D721Med (cell line): Measurements from ENCODE around the gene DTNB.

ENCODE experiments used
- DNase-seq: peaks from one replicate; pipeline ENCODE4 v3.0.0; 2011; ENCODE audit warnings: low spot score; ENCODE audit not compliant: insufficient read length
- FAIRE-seq: peaks from 2 replicates; lab custom pipeline; 2011; peaks lifted over from hg19 to GRCh38; lab: Jason Lieb, UNC
- TF ChIP-seq, protein P1 (sequence below): IDR thresholded peaks from 2 replicates; pipeline ENCODE4 v1.5.1; 2012; ENCODE audit warnings: mild to moderate bottlenecking, control low read depth; ENCODE audit not compliant: insufficient read depth; ENCODE audit errors: missing control alignments

DTNB gene

DNA sequence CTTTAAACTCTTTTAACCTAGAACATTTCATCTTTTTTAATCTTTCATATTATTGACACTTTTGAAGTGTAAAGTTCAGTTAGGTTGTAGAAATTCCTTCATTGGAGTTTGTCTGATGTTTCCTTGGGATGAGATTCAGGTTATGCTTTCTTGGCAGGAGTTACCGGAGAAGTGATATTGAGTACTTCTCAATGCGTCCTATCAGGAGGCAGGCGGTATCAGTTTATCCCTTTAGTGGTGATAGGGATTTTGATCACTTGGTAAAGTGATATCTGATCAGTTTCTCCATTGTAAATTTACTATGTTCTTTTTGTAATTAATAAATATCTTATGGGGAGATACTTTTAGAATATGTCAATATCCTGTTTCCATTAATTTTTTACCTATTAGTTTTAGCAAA lies 78.4 kb downstream of the DTNB start:
- TF ChIP-seq, protein P1, sequence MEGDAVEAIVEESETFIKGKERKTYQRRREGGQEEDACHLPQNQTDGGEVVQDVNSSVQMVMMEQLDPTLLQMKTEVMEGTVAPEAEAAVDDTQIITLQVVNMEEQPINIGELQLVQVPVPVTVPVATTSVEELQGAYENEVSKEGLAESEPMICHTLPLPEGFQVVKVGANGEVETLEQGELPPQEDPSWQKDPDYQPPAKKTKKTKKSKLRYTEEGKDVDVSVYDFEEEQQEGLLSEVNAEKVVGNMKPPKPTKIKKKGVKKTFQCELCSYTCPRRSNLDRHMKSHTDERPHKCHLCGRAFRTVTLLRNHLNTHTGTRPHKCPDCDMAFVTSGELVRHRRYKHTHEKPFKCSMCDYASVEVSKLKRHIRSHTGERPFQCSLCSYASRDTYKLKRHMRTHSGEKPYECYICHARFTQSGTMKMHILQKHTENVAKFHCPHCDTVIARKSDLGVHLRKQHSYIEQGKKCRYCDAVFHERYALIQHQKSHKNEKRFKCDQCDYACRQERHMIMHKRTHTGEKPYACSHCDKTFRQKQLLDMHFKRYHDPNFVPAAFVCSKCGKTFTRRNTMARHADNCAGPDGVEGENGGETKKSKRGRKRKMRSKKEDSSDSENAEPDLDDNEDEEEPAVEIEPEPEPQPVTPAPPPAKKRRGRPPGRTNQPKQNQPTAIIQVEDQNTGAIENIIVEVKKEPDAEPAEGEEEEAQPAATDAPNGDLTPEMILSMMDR: no peak
- FAIRE-seq (no peak), DNase-seq (no peak)

DNA sequence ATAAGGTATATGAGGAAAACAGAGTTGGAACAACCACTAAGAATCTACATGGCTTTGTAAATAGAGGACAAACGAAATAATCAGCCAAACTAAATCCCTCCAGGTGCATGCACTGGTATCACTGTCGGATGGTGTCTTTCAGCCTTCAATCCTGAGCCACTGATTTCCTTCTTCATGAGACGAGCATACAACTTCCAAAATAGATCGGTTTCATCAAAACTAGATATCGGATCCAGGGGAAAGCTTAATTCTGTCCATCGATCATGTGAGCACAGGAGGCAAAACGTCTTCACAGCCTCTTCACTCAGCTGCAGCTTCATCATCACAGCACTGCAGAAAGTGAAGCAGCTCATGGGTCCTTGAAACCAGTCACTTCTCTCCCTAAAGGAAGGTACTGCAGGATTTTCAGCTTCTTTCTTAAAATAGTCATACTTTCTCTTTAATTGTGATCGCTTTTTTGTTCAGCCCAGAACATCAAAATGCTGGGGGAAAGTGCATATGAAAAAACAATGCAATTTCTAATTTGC lies 80.5 kb downstream of the DTNB start:
- DNase-seq (no peak), FAIRE-seq (no peak)
- TF ChIP-seq, protein P1: no peak

DNA sequence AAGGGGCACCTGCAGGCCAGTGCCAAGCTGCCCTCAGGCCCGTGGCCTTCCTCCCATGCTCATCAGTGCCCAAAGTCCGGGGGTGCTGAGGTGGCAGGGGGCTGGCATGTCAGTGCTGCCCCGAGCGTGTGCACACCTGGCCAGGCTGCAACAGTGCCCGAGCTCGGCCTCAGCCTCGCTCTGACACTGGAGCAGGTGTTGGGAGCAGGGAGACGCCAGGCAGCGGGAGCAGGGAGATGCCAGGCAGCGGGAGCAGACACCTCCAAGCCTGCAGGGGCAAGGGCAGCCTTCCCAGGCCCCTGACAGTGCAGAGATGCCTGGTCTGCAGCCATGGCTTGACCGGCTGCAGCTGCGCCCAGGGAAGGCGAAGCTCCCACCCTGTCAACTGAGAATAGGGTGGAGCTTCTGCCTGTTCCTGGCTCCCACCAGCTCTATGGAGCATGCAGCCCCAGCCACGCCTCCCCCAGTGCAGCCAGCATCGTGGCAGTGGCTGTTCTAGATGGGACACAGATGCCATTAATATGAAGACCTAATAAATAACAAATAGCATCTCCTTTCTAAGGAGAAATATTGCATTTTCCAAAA lies 82.4 kb downstream of the DTNB start:
- FAIRE-seq: no peak

DNA sequence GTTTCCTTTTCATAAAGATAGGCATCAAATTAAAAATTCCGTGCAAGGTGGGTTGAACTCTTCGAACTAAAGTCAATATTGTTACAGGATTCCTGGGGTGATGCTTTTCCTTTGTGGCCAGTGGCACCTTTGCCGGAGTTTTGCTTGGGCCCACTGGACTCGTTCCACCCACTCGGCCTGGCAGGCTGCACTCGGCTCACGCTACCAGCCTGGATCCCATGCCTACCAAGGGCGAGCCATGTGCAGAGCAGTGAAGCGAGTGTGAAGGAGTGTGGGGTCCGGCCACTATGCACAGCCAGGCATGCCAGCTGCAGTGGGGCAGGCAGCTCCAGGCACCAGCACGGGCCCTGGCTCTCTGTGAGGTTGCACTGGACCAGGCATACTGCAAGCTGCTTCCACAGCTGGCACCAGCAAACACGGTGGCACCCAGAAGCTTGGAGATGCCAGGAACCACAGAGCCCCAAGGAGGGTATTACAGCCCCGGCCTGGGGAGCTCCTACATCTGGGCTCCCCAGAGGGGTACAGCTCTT lies 83.6 kb downstream of the DTNB start:
- no peak for FAIRE-seq
- TF ChIP-seq, protein P1: no peak
- DNase-seq: no peak

More for the DNA sequence above, 82.4 kb downstream of the DTNB start:
- no peak for DNase-seq
- TF ChIP-seq, protein P1: no peak

DNA sequence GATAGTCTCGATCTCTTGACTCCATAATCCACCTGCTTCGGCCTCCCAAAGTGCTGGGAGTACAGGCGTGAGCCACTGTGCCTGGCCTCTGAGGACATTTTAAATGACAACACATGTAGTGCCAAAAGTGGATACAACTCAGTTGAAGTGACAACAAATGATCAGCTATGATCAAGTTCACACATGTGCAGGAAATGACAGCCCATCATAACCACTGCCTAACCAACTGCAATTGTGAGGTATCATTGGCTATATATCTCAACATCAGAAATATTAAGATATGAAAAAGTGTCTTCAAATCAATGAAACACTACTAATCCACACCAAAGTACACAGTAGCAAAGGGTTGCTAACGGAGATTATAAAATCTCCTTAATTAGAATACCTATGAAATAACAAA lies 84.8 kb downstream of the DTNB start:
- TF ChIP-seq, protein P1: no peak
- DNase-seq (no peak), FAIRE-seq (no peak)

DNA sequence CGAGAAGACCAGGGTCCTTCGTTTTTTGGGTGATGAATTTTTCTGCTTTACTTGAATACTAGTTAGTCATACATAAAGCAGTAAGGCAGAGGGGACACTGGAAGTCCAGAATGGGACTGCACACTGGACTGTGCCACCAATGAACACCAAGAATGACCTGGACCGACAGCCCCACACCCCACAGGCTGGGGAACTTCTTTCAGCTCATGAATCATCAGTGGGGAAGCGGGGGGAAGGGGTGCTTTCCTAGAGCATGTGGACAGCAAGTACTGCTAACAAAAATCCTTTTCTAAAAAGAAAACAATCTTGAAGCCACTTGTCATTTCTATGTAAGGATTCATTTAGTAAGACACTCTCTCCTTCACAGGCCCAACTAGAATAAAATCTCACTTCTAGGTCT lies 86.0 kb downstream of the DTNB start:
- TF ChIP-seq, protein P1: no peak
- DNase-seq (no peak), FAIRE-seq (no peak)

DNA sequence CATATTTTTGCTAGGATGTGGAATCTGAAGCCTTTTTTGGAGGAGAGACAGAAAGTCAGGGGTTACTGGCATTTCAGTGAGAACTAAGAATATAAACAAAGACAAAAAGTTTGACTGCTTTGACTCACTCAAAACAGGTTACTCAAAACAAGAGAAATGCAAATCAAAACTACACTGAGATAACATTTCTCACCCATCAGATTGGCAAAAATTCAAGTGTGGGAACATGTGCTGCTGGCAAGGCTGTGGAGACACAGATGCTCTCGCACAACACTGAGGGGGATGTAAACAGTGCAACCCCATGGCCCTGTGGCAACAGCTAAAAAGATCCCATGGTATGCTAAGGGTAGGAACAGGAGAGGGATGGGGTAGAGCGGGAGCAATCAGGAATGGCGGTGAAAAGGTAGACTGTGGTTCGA lies 86.6 kb downstream of the DTNB start:
- FAIRE-seq (no peak), DNase-seq (no peak)
- TF ChIP-seq, protein P1: no peak
